ENCODE results near the gene ITGB4.

- TF ChIP-seq, protein P1, sequence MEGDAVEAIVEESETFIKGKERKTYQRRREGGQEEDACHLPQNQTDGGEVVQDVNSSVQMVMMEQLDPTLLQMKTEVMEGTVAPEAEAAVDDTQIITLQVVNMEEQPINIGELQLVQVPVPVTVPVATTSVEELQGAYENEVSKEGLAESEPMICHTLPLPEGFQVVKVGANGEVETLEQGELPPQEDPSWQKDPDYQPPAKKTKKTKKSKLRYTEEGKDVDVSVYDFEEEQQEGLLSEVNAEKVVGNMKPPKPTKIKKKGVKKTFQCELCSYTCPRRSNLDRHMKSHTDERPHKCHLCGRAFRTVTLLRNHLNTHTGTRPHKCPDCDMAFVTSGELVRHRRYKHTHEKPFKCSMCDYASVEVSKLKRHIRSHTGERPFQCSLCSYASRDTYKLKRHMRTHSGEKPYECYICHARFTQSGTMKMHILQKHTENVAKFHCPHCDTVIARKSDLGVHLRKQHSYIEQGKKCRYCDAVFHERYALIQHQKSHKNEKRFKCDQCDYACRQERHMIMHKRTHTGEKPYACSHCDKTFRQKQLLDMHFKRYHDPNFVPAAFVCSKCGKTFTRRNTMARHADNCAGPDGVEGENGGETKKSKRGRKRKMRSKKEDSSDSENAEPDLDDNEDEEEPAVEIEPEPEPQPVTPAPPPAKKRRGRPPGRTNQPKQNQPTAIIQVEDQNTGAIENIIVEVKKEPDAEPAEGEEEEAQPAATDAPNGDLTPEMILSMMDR (IDR thresholded peaks at IDR 0.05), result no peak
- no peak for TF ChIP-seq POLR2AphosphoS5 (IDR thresholded peaks at IDR 0.05)
- TF ChIP-seq POLR2A (IDR thresholded peaks at IDR 0.05), result no peak
Measured at GRCh38 chr17:75723171-75723930, 2.1 kb downstream of the ITGB4 start.

Data from gastroesophageal sphincter (tissue), 3 donors.